ENCODE measurements around the gene CGB2. TPM values are rescaled to one million over a fixed set of nuclear protein-coding genes. Genes with fewer than 3 reads are reported as not detected.
A peak's percentile ranks its signal among the peaks of the same experiment; 100 is the strongest.
"Not testable (repeated sequence)": the region's sequence is repeated elsewhere in the genome, so short reads cannot be mapped to it uniquely, and the experiment has no call there.

The CGB2 gene
- total RNA-seq, 1 donor from 2014 or later, result 5.1 TPM

DNA sequence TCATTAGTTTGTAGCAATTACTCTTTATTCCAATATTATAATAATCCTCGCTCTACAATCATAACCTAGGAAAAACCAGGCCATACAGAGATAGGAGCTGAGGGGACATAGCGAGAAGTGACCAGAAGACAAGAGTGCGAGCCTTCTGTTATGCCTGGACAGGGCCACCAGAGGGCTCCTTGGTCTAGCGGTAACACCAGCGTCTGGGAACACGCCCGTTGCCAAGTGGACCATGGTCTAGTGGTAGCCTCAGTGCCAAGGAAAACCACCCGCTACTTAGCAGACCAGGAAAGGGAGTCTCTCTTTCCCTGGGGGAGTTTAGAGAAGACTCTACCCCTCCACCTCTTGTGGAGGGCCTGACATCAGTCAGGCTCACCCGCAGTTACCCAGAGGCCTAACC, 43.2 kb downstream of the CGB2 start:
- DNase-seq (ENCODE audit: low read depth), result peak; percentile 18
- H3K27me3 ChIP-seq (ENCODE audit: control insufficient read depth, insufficient read depth, low read length), result peaks cover 33% of the 10 kb centered on the region
- H3K4me3 ChIP-seq (ENCODE audit: low read depth, low read length); H3K36me3 ChIP-seq (ENCODE audit: control insufficient read depth, insufficient read depth, low read length): not testable (repeated sequence)
- TF ChIP-seq, protein P1, sequence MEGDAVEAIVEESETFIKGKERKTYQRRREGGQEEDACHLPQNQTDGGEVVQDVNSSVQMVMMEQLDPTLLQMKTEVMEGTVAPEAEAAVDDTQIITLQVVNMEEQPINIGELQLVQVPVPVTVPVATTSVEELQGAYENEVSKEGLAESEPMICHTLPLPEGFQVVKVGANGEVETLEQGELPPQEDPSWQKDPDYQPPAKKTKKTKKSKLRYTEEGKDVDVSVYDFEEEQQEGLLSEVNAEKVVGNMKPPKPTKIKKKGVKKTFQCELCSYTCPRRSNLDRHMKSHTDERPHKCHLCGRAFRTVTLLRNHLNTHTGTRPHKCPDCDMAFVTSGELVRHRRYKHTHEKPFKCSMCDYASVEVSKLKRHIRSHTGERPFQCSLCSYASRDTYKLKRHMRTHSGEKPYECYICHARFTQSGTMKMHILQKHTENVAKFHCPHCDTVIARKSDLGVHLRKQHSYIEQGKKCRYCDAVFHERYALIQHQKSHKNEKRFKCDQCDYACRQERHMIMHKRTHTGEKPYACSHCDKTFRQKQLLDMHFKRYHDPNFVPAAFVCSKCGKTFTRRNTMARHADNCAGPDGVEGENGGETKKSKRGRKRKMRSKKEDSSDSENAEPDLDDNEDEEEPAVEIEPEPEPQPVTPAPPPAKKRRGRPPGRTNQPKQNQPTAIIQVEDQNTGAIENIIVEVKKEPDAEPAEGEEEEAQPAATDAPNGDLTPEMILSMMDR (IDR thresholded peaks at IDR 0.05; ENCODE audit: insufficient read depth, low read length, poor library complexity, severe bottlenecking), result peak; percentile 58

DNA sequence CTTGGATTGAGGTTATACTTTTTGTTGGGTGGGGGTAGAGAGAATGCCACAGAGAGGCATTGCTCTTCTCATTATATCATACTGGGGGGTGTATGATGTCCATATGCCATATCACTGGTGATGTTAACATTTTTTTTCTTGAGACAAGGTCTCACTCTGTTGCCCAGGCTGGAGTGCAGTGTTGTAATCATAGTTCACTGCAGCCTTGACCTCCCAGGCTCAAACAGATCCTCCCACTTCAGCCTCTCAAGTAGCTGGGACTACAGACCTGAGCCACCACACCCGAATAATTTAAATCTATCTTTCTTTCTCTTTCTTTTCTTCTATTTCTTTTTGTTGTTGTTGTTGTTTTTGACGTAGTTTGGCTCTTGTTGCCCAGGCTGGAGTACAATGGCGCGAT, 48.7 kb downstream of the CGB2 start:
- TF ChIP-seq, protein P1 (IDR thresholded peaks at IDR 0.05; ENCODE audit: insufficient read depth, low read length, poor library complexity, severe bottlenecking), result no peak
- DNase-seq (ENCODE audit: low read depth), result no peak
- Histone ChIP-seq H3K36me3 (ENCODE audit: control insufficient read depth, insufficient read depth, low read length) (no peaks in the 10 kb centered on the region), H3K27me3 (ENCODE audit: control insufficient read depth, insufficient read depth, low read length) (no peaks in the 10 kb centered on the region), H3K4me3 (ENCODE audit: low read depth, low read length) (no peak overlapping the region)

DNA sequence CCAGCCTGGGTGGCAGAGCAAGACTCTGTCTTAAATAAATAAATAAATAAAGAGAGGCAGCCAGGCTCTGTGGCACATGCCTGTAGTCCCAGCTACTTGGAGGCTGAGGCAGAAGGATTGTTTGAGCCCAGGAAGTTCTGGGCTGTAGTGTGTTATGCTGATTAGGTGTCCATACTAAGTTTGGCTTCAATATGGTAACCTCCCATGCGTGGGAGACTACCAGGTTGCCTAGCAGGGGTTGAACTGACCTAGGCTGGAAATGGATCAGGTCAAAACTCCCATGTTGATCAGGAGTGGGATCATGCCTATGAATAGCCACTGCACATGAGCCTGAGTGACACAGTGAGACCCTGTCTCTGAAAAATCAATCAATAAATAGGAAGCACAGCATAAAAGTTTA, 49.6 kb downstream of the CGB2 start:
- DNase-seq (ENCODE audit: low read depth), result no peak
- Histone ChIP-seq H3K27me3 (ENCODE audit: control insufficient read depth, insufficient read depth, low read length) (no peaks in the 10 kb centered on the region), H3K36me3 (ENCODE audit: control insufficient read depth, insufficient read depth, low read length) (no peaks in the 10 kb centered on the region), H3K4me3 (ENCODE audit: low read depth, low read length) (no peak overlapping the region)
- TF ChIP-seq, protein P1 (IDR thresholded peaks at IDR 0.05; ENCODE audit: insufficient read depth, low read length, poor library complexity, severe bottlenecking), result no peak

Other genes starting within 250 kb of the CGB2 start
- gene BCAT2, start 220.9 kb upstream of the CGB2 start, total RNA-seq, result 47.7 and 56.8 TPM in 2 replicates
- gene HSD17B14, start 195.4 kb upstream of the CGB2 start, total RNA-seq, result 10.2 and 15.0 TPM in 2 replicates
- 10.0 and 11.1 TPM in 2 replicates for gene PLEKHA4, start 163.3 kb upstream of the CGB2 start, total RNA-seq
- 225 and 233 TPM in 2 replicates for gene PPP1R15A, start 159.5 kb upstream of the CGB2 start, total RNA-seq
- not detected in 2 replicates for gene TULP2, start 133.1 kb upstream of the CGB2 start, total RNA-seq
- 248 and 260 TPM in 2 replicates for gene NUCB1, start 131.6 kb upstream of the CGB2 start, total RNA-seq
- 1.0 and 1.5 TPM in 2 replicates for gene DHDH, start 98.2 kb upstream of the CGB2 start, total RNA-seq
- 128 and 140 TPM in 2 replicates for gene BAX, start 77.0 kb upstream of the CGB2 start, total RNA-seq
- gene FTL, start 66.6 kb upstream of the CGB2 start, total RNA-seq, result 2,415 and 2,688 TPM in 2 replicates
- gene GYS1, start 38.6 kb upstream of the CGB2 start, total RNA-seq, result 23.1 and 24.8 TPM in 2 replicates
- gene RUVBL2, start 38.0 kb upstream of the CGB2 start, total RNA-seq, result 174 and 177 TPM in 2 replicates
- 8.2 and 8.4 TPM in 2 replicates for gene LHB, start 14.8 kb upstream of the CGB2 start, total RNA-seq
- not detected in 2 replicates for gene CGB3, start 7.6 kb upstream of the CGB2 start, total RNA-seq
- 13.7 and 15.3 TPM in 2 replicates for gene CGB1, start 5.0 kb downstream of the CGB2 start, total RNA-seq
- 0.89 TPM in 1 of 2 replicates, not detected in the other for gene CGB5, start 12.0 kb downstream of the CGB2 start, total RNA-seq
- gene CGB8, start 17.2 kb downstream of the CGB2 start, total RNA-seq, result 3.3 and 7.4 TPM in 2 replicates
- gene CGB7, start 25.9 kb downstream of the CGB2 start, total RNA-seq, result 5.5 and 14.4 TPM in 2 replicates
- 0.58 TPM in 1 of 2 replicates, not detected in the other for gene NTF4, start 32.9 kb downstream of the CGB2 start, total RNA-seq
- not detected in 2 replicates for gene KCNA7, start 40.8 kb downstream of the CGB2 start, total RNA-seq
- 108 and 135 TPM in 2 replicates for gene SNRNP70, start 53.6 kb downstream of the CGB2 start, total RNA-seq
- 3.4 and 5.8 TPM in 2 replicates for gene LIN7B, start 82.5 kb downstream of the CGB2 start, total RNA-seq
- gene C19orf73, start 87.3 kb downstream of the CGB2 start, total RNA-seq, result 4.2 and 4.6 TPM in 2 replicates
- gene PPFIA3, start 87.7 kb downstream of the CGB2 start, total RNA-seq, result 0.88 and 10.9 TPM in 2 replicates
- gene HRC, start 123.5 kb downstream of the CGB2 start, total RNA-seq, result not detected in 2 replicates
- gene TRPM4, start 125.9 kb downstream of the CGB2 start, total RNA-seq, result 13.5 and 16.7 TPM in 2 replicates

Measured in kidney epithelial cell (primary cell).